ENCODE measurements around the gene UBE3B. TPM values are rescaled to one million over a fixed set of nuclear protein-coding genes. Genes with fewer than 3 reads are reported as not detected.

Gene UBE3B
- total RNA-seq, 4 donors from 2014 or later, result 45.2 to 63.6 (median 62.8) TPM

GRCh38 chr12:109573914-109574244, 96.4 kb downstream of the UBE3B start:
- 0% methylated on average over 3 to 6 of the region's 13 CpGs for WGBS, 2 donors (ENCODE audit: low coverage in 1 of 2)
- Histone ChIP-seq H3K36me3 (peaks cover 0 to 59% of the 10 kb centered on the region in 2 donors), H3K9me3 (no peaks in the 10 kb centered on the region), H3K27ac (peak overlapping the region in 3 of 4 donors; percentile 85 to 88 (median 85)), H3K4me1 (peaks cover 0 to 20% (median 0%) of the 10 kb centered on the region in 3 donors), H3K27me3 (no peaks in the 10 kb centered on the region), H3K4me3 (peak overlapping the region; percentile 49 to 86)
- no peak for ATAC-seq
- TF ChIP-seq, protein P1, sequence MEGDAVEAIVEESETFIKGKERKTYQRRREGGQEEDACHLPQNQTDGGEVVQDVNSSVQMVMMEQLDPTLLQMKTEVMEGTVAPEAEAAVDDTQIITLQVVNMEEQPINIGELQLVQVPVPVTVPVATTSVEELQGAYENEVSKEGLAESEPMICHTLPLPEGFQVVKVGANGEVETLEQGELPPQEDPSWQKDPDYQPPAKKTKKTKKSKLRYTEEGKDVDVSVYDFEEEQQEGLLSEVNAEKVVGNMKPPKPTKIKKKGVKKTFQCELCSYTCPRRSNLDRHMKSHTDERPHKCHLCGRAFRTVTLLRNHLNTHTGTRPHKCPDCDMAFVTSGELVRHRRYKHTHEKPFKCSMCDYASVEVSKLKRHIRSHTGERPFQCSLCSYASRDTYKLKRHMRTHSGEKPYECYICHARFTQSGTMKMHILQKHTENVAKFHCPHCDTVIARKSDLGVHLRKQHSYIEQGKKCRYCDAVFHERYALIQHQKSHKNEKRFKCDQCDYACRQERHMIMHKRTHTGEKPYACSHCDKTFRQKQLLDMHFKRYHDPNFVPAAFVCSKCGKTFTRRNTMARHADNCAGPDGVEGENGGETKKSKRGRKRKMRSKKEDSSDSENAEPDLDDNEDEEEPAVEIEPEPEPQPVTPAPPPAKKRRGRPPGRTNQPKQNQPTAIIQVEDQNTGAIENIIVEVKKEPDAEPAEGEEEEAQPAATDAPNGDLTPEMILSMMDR (IDR thresholded peaks at IDR 0.05), result no peak
- no peak for TF ChIP-seq POLR2A (IDR thresholded peaks at IDR 0.05)
- TF ChIP-seq EP300 (IDR thresholded peaks at IDR 0.05), result no peak
- TF ChIP-seq POLR2AphosphoS5 (IDR thresholded peaks at IDR 0.05), result no peak

DNA sequence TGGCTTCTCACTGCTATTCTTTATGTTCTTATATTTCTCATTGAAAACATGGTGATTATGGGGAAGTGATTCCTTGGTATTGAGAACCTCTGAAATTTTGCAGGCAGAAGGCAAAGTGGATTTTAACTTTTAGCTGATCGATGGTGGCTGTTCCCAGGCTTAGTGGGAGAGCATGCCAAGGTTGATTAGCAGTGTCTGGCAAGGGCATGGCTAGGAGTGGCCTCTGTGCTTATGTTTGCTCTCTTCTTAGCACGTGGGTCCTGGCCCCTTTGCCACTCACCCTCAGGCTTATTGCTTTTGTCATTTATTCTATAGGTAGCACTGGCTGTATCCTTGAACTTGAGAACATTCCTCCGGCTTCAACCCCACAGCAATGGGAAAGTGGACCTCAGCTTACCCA, 98.2 kb downstream of the UBE3B start:
- Histone ChIP-seq H3K4me1 (peaks cover 0 to 20% (median 0%) of the 10 kb centered on the region in 3 donors), H3K36me3 (peaks cover 0 to 59% of the 10 kb centered on the region in 2 donors), H3K4me3 (no peak overlapping the region), H3K27me3 (no peaks in the 10 kb centered on the region), H3K9me3 (no peaks in the 10 kb centered on the region), H3K27ac (no peak overlapping the region)
- WGBS, 2 donors (ENCODE audit: low coverage in 1 of 2), result 100% methylated on average over 1 of the region's 3 CpGs; no CpG with 5 or more reads in 1 of the 2 donors
- ATAC-seq, result no peak
- TF ChIP-seq POLR2AphosphoS5 (IDR thresholded peaks at IDR 0.05) (no peak), POLR2A (IDR thresholded peaks at IDR 0.05) (no peak), EP300 (IDR thresholded peaks at IDR 0.05) (no peak)
- TF ChIP-seq, protein P1 (IDR thresholded peaks at IDR 0.05), result no peak

GRCh38 chr12:109577311-109577710, 99.9 kb downstream of the UBE3B start:
- Histone ChIP-seq H3K27ac (no peak overlapping the region), H3K9me3 (no peaks in the 10 kb centered on the region), H3K36me3 (peaks cover 0 to 69% of the 10 kb centered on the region in 2 donors), H3K4me1 (peaks cover 0 to 19% (median 0%) of the 10 kb centered on the region in 3 donors), H3K4me3 (no peak overlapping the region), H3K27me3 (no peaks in the 10 kb centered on the region)
- TF ChIP-seq, protein P1 (IDR thresholded peaks at IDR 0.05), result no peak
- TF ChIP-seq EP300 (IDR thresholded peaks at IDR 0.05), result no peak
- TF ChIP-seq POLR2A (IDR thresholded peaks at IDR 0.05), result no peak
- TF ChIP-seq POLR2AphosphoS5 (IDR thresholded peaks at IDR 0.05), result no peak
- ATAC-seq, result no peak
- 100% methylated on average over 1 of the region's 1 CpG for WGBS, 2 donors (ENCODE audit: low coverage in 1 of 2)

GRCh38 chr12:109578330-109578927, 101.0 kb downstream of the UBE3B start:
- 81 to 96% methylated on average over 4 of the region's 8 CpGs for WGBS, 2 donors (ENCODE audit: low coverage in 1 of 2)
- no peak for ATAC-seq
- TF ChIP-seq POLR2A (IDR thresholded peaks at IDR 0.05) (no peak), EP300 (IDR thresholded peaks at IDR 0.05) (no peak), POLR2AphosphoS5 (IDR thresholded peaks at IDR 0.05) (no peak)
- TF ChIP-seq, protein P1 (IDR thresholded peaks at IDR 0.05), result no peak
- H3K4me3 ChIP-seq, result no peak overlapping the region
- H3K27ac ChIP-seq, result no peak overlapping the region
- H3K9me3 ChIP-seq, result no peaks in the 10 kb centered on the region
- H3K27me3 ChIP-seq, result no peaks in the 10 kb centered on the region
- peaks cover 0 to 76% of the 10 kb centered on the region in 2 donors for H3K36me3 ChIP-seq
- H3K4me1 ChIP-seq, result peaks cover 0 to 11% (median 0%) of the 10 kb centered on the region in 3 donors

- H3K4me3 ChIP-seq, result no peak overlapping the region
- H3K27ac ChIP-seq, result no peak overlapping the region
- ATAC-seq, result no peak
- 78 to 90% methylated on average over 3 to 4 of the region's 7 CpGs for WGBS, 2 donors (ENCODE audit: low coverage in 1 of 2)
- peaks cover 0 to 2% (median 0%) of the 10 kb centered on the region in 3 donors for H3K4me1 ChIP-seq
- peaks cover 0 to 87% of the 10 kb centered on the region in 2 donors for H3K36me3 ChIP-seq
- H3K9me3 ChIP-seq, result no peaks in the 10 kb centered on the region
- TF ChIP-seq POLR2A (IDR thresholded peaks at IDR 0.05) (no peak), POLR2AphosphoS5 (IDR thresholded peaks at IDR 0.05) (no peak), EP300 (IDR thresholded peaks at IDR 0.05) (no peak)
- TF ChIP-seq, protein P1 (IDR thresholded peaks at IDR 0.05), result no peak
- H3K27me3 ChIP-seq, result no peaks in the 10 kb centered on the region
Measured at GRCh38 chr12:109579639-109580038, 102.2 kb downstream of the UBE3B start.
